ENCODE results near the gene CAPS. TPM values are rescaled to one million over a fixed set of nuclear protein-coding genes. Genes with fewer than 3 reads are reported as not detected.

Gene CAPS
- total and polyA plus RNA-seq, 7 donors: 3.6 to 18.6 (median 8.4) TPM

DNA sequence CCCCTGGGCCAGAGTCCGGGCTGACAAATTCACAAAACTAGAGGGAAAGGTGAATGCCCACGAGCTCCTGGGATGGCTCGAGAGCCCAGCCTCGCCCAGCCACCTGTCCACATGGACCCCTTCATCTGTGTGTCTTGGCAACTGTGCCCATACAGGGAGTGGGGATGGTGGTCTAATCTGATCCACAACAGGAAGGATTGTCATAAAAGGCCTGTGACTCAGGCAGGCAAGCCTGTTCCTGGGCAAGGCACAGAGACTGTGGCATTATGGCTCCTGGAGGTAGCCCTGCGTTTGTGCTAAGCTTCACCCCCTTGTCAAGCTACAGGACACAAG, 20.0 kb downstream of the CAPS start:
- Histone ChIP-seq H3K27me3 (no peaks in the 10 kb centered on the region), H3K27ac (peak overlapping the region; percentile 69 to 85 (median 77)), H3K4me1 (peaks cover 0 to 88% (median 65%) of the 10 kb centered on the region in 4 donors), H3K4me3 (no peak overlapping the region), H3K36me3 (peaks cover 7 to 49% (median 11%) of the 10 kb centered on the region in 4 donors), H3K9me3 (no peaks in the 10 kb centered on the region)
- TF ChIP-seq POLR2AphosphoS5 (IDR thresholded peaks at IDR 0.05) (no peak), POLR2A (IDR thresholded peaks at IDR 0.05) (no peak), EP300 (IDR thresholded peaks at IDR 0.05) (no peak)
- TF ChIP-seq, protein P1, sequence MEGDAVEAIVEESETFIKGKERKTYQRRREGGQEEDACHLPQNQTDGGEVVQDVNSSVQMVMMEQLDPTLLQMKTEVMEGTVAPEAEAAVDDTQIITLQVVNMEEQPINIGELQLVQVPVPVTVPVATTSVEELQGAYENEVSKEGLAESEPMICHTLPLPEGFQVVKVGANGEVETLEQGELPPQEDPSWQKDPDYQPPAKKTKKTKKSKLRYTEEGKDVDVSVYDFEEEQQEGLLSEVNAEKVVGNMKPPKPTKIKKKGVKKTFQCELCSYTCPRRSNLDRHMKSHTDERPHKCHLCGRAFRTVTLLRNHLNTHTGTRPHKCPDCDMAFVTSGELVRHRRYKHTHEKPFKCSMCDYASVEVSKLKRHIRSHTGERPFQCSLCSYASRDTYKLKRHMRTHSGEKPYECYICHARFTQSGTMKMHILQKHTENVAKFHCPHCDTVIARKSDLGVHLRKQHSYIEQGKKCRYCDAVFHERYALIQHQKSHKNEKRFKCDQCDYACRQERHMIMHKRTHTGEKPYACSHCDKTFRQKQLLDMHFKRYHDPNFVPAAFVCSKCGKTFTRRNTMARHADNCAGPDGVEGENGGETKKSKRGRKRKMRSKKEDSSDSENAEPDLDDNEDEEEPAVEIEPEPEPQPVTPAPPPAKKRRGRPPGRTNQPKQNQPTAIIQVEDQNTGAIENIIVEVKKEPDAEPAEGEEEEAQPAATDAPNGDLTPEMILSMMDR (IDR thresholded peaks at IDR 0.05): no peak
- intact Hi-C loops (cut with DNase I): no loop called here
- no peak for DNase-seq
- WGBS, 2 donors: 94 to 95% methylated on average over 5 of the region's 5 CpGs

DNA sequence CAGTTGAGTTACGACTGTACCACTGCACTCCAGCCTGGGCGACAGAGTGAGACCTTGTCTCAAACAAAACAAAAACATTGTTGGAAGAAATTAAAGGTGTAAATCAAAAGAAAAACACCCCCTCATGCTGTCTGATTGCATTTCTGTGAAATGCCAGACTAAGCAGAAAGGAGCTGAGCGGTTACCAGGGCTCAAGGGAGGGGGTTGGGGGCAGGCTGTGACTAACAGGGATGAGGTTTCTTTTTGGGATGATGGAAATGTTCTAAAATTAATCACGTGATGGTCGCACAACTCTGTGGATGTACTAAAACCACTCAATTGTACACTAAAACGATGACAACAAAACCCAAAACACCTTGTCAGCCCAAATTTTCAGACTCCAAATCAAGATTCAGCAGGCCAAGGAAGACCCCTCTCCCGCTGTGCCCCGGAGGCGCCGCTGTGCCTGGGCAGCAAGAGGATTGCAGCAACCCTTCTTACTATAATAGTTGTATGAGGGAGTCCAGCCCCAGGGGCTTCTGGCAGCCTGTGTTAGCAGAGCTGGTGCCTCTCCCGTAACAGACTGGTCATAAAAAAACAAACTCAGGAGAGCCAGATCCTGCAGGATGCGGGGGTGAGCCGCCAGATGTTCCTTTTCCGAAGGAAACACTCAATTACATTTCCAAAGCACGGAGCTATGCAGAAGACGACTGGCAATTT, 20.9 kb downstream of the CAPS start:
- Histone ChIP-seq H3K36me3 (peaks cover 0 to 49% (median 12%) of the 10 kb centered on the region in 4 donors), H3K27ac (peak overlapping the region; percentile 69 to 85 (median 77)), H3K9me3 (no peaks in the 10 kb centered on the region), H3K27me3 (no peaks in the 10 kb centered on the region), H3K4me3 (no peak overlapping the region), H3K4me1 (peaks cover 0 to 79% (median 65%) of the 10 kb centered on the region in 4 donors)
- WGBS, 2 donors: 80 to 85% methylated on average over 16 of the region's 16 CpGs
- TF ChIP-seq POLR2A (IDR thresholded peaks at IDR 0.05) (no peak), POLR2AphosphoS5 (IDR thresholded peaks at IDR 0.05) (peak in 2 of 4 donors; percentile 3 to 20)
- no peak for DNase-seq
- intact Hi-C loops (cut with DNase I): no loop called here

DNA sequence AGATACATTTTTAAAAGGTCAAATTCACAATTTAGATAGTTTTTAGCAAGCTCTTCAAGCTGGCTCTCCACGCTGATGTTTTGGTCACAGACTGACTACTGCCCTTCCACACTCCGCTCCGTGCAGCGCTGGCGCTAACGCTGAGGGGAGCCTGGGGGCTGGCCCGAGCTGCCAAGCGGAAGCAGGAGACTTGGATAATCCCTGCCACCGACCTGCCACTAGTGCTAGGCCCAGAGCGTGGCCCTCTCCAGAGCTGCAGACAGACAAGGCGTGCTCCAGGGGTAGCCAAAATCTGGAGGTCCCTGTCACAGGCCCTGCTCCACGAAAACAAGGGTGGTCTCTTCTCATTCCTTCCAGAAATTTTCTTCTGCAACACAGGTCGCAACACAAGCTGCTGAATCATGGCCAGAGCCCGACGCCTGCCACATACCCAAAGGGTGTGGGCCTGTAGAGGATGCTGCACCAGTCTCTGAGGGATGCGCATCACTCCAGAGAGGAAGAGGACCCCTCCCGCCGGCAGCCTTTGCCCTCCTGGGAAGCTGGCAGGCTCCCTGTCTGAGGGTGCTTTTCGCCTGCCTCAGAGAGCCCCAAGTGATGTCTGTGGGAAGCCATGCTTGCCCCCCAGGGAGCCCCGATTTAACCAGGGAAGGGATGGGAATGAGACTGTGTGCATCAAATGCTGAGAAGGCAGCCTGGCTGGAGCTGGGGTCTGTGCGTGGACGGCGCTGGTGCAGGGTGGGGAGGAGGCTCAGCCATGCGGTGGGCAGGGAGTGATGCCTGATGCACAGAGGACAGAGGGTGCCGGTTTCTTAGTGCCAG, 21.6 kb downstream of the CAPS start:
- H3K27ac ChIP-seq: peak overlapping the region; percentile 69 to 85 (median 77)
- DNase-seq: no peak
- no peaks in the 10 kb centered on the region for H3K9me3 ChIP-seq
- intact Hi-C loops (cut with DNase I): no loop called here
- H3K27me3 ChIP-seq: no peaks in the 10 kb centered on the region
- WGBS, 2 donors: 87 to 92% methylated on average over 25 of the region's 25 CpGs
- H3K36me3 ChIP-seq: peaks cover 1 to 49% (median 12%) of the 10 kb centered on the region in 4 donors
- no peak for TF ChIP-seq POLR2AphosphoS5 (IDR thresholded peaks at IDR 0.05)
- TF ChIP-seq, protein P1 (IDR thresholded peaks at IDR 0.05): no peak
- no peak for TF ChIP-seq EP300 (IDR thresholded peaks at IDR 0.05)
- TF ChIP-seq POLR2A (IDR thresholded peaks at IDR 0.05): no peak
- peaks cover 0 to 79% (median 65%) of the 10 kb centered on the region in 4 donors for H3K4me1 ChIP-seq
- H3K4me3 ChIP-seq: no peak overlapping the region

DNA sequence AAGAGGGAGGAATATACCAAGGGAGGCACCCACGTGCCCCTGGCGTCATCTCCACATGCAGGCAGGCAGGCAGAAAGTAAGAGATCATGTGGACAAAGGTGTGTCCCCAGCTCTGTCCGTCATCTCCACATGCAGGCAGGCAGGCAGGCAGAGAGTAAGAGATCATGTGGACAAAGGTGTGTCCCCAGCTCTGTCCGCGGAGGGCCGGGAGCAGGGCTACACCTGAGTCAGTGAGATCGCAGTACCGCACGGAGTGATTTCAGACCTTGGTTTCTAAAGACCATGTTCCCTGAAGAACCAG, 22.2 kb downstream of the CAPS start:
- peaks cover 4 to 49% (median 11%) of the 10 kb centered on the region in 4 donors for H3K36me3 ChIP-seq
- no peak for DNase-seq
- H3K4me1 ChIP-seq: peaks cover 0 to 82% (median 66%) of the 10 kb centered on the region in 4 donors
- H3K27me3 ChIP-seq: no peaks in the 10 kb centered on the region
- no peak overlapping the region for H3K4me3 ChIP-seq
- H3K9me3 ChIP-seq: no peaks in the 10 kb centered on the region
- intact Hi-C loops (cut with DNase I): no loop called here
- WGBS, 2 donors: 95% methylated on average over 9 of the region's 9 CpGs
- TF ChIP-seq POLR2AphosphoS5 (IDR thresholded peaks at IDR 0.05) (no peak), POLR2A (IDR thresholded peaks at IDR 0.05) (no peak), EP300 (IDR thresholded peaks at IDR 0.05) (no peak)
- TF ChIP-seq, protein P1 (IDR thresholded peaks at IDR 0.05): no peak
- H3K27ac ChIP-seq: peak overlapping the region; percentile 69 to 85 (median 77)

DNA sequence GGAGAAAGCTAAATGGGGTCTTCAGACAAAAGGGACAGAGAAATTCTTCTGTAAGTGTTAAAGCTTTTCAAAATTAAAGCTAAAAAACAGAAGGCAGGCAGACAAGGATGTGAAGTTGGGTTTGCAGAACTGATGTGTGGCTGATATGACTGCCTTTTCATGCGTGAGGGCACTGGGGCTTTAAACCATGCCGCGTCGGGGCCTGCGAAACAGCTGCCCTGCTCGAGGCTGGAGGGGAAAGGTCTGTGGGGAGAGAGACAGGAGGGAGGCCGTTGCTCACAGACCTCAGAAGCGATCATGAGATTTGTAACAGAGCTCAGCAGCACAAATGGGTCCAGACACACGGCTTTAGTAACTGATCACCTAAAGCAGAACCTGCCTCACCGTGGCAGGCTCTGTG, 23.5 kb downstream of the CAPS start:
- Histone ChIP-seq H3K4me1 (peaks cover 0 to 82% (median 68%) of the 10 kb centered on the region in 4 donors), H3K27ac (peak overlapping the region in 3 of 4 donors; percentile 55 to 63 (median 62)), H3K9me3 (no peaks in the 10 kb centered on the region), H3K4me3 (no peak overlapping the region), H3K36me3 (peaks cover 0 to 39% (median 9%) of the 10 kb centered on the region in 4 donors), H3K27me3 (no peaks in the 10 kb centered on the region)
- TF ChIP-seq, protein P1 (IDR thresholded peaks at IDR 0.05): no peak
- no peak for TF ChIP-seq POLR2A (IDR thresholded peaks at IDR 0.05)
- TF ChIP-seq POLR2AphosphoS5 (IDR thresholded peaks at IDR 0.05): no peak
- intact Hi-C loops (cut with DNase I): no loop called here
- 73 to 74% methylated on average over 10 of the region's 10 CpGs for WGBS, 2 donors
- DNase-seq: no peak
